GM12873 (cell line): ENCODE measurements around the gene URI1.

Experiments
- TF ChIP-seq, protein P1 (sequence below): IDR thresholded peaks from 2 replicates; pipeline ENCODE4 v1.5.1; 2012; ENCODE audit warnings: low read depth, mild to moderate bottlenecking, moderate library complexity, low read length, control low read depth; ENCODE audit not compliant: insufficient read depth; ENCODE audit errors: missing control alignments

The URI1 gene

DNA sequence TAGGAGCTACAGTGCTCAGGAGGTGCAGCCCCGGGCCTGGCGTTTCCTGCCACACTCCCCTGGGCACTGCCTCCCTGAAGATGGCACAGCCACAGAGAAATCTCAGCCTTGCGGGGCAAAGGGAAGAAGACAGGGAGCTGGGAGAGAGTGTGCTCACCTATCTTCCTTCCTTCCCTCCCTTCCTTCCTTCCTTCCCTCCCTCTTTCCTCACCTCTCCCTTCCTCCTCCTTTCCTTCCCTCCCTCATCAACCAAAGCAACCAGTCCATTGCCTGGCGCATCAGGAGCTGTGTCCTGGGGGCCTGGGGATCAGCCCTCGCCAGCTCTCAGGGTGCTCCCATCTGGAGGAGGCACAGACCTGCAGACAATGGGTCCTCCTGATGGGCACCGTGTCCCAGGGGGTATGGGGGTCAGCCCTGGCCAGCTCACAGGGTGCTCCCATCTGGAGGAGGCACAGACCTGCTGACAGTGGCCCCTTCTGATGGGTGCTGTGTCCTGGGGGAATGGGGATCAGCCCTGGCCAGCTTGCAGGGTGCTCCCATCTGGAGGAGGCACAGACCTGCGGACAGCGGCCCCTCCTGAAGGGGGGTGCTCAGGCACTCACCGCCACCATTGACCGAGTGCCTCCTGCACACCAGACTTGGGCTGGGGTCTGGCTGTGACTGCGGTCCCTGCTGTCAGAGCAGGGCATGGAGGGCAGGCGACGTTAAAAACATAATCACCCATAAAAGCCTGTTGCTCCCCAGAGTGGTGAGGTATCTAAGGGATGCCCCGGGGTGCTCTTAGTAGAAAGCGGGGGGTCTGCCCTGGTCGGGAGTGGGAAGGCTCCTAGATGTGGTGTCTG is 120.2 kb downstream of the URI1 start:
- TF ChIP-seq, protein P1, sequence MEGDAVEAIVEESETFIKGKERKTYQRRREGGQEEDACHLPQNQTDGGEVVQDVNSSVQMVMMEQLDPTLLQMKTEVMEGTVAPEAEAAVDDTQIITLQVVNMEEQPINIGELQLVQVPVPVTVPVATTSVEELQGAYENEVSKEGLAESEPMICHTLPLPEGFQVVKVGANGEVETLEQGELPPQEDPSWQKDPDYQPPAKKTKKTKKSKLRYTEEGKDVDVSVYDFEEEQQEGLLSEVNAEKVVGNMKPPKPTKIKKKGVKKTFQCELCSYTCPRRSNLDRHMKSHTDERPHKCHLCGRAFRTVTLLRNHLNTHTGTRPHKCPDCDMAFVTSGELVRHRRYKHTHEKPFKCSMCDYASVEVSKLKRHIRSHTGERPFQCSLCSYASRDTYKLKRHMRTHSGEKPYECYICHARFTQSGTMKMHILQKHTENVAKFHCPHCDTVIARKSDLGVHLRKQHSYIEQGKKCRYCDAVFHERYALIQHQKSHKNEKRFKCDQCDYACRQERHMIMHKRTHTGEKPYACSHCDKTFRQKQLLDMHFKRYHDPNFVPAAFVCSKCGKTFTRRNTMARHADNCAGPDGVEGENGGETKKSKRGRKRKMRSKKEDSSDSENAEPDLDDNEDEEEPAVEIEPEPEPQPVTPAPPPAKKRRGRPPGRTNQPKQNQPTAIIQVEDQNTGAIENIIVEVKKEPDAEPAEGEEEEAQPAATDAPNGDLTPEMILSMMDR: no peak

DNA sequence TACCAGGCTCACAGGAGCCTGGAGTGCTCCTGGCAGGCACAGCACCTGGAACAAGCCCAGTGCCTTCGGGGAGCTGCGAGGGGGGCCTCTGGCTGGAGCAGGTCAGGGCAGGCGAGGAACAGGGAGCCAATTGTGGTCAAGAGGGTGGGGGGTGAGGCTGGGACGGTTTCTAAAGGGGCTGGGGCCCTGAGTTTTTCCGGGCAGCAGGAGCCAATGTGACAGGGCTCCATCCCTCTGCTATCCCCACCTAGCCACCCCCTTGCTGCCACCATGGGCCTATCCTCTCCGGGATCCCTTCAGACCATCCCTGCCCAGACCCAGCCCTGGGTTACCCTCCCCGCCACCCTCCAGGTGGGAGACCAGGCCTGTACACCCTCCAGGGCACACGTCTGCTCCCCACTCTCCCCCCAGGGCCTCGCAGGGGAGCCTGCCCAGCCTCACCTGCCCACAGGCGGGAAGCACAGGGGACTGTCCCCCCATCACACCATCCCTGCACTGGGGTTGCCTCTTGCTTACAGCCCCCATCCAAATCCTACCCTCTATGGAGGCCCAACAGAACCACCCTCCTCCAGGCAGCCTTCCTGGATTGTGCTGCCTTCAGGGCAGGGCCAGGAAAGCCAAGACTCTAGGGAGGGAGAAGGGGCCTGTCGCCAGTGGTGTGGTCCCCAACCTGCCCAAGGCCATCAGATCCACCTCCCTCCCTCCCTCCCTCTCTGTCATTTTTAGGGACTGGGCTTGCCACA is 121.0 kb downstream of the URI1 start:
- TF ChIP-seq, protein P1: no peak

DNA sequence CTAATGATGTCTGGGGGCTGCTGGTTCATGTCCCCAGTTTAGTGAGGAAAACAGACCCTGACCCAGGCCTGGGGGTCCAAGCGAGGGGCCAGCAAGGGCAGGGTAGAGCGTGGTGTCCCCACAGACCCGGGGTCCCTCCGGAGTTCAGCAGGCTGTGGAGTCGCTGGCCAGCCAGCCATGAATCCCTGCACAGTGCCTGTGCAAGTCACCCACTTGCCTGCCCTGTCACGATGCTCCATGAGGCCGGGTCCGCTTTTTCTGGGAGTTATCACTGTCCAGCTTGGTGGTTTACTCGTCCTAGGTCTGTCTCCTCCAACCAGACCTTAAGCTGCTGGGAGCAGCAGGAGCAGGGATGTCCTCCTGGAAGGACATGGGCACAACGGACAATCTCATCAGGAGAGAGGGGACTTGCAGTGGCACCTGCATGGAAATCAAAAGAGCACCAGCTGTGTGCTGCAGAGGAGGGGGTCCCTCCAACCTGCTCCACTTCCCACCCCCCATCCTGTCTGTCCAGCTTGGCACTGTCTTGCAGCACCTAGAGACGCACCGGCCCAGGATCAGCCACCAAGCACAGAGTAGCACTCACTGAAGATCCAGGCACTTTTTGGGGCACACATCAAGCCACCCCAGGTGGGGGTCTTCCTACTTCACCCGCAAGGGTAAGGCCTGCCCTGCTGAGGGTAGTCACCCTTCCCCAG is 121.8 kb downstream of the URI1 start:
- TF ChIP-seq, protein P1: no peak

DNA sequence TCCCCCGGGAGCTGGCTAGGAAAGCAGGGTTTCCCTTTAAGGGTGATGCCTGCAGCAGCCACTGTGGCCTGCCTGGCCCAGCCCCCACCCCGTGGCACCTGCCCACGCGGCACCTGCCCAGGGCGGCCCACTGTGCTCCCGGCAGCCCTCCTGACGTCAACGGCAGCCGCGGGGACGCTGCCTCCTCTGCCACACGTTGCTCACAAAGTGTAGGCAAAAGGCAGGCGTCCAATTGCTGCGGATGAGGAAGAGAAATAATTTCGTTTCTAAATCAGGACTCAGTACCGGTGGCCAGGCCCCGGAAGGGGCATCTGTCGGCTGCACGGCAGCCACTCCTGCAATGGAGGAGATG is 122.3 kb downstream of the URI1 start:
- TF ChIP-seq, protein P1: no peak

DNA sequence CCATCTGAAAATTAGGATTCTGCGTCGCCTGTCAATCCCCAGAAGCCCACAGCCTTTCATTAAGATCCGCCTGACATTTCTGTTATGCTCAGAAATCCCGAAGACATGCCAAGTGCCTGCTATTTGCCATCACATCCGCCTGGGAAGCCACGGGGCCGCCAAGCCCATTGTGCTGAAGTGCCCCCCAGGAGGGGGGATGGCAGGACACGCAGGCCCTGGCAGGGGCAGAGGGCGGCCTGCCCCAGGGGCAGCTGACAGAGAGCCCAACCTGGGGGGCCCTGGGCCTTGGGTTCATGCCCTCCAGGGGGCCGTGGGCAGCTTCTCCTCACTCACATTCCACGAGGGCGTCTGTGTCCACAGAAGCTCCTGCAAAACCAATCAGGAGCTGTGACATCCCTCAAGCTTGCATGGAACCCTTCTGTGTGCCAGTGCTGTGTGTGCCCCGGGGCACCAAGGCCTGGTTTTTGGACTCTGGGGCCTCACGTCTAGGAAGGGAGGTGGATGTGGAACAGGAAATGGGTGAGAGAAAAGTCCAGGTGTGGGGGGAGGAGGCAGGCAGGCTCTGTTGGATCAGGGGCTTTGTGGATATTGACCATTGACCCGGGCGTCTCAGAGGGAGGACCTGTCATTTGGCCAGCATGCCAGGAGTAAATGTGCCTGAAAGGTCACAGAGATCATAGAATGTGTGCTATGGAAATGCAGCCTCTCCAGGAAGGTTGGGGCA is 122.9 kb downstream of the URI1 start:
- TF ChIP-seq, protein P1: no peak

DNA sequence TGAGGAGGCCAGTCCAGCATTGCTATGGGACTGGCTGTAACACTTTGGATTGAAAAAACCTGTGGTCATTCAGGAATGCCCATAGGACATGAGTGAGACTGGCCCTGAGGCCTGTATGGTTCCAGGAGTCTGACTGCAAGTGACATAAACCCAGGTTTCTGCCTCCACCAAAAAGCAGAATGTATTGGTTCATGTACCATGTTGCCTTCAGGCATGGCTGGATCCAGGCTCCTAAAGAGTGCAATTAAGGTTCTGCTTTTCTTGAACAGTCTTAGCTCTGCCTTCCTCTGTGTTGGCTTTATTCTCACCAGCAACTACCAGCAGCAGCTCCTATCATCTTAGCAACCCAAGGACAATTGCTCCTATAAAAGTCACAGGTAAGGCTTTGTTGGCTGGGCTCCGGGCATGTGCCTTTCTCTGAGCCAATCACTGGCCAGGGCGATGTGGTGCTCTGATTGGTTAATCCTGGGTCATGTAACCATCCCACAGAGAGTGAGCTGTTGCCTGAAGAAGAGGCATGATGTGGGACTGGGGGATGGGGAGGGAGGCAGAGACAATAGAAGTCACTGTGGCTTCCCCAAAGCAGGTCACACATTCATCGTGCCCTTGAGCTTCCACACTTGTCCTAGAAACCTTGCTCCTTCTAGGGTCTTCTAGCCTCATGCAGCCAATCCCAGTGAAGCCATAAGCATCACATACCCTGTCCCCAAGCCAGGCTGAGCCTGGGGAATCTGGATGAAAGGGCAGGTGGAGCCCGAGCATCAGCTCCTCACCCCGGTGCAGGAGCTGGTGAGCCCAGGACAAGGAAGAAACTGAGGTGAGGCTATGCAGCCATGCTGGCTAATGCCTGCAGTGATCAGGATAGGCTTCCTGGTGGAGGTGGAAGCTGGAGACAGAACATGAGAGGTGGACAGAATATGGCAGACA is 123.9 kb downstream of the URI1 start:
- TF ChIP-seq, protein P1: no peak
